ENCODE measurements around the gene EFHC2.
"Not testable (repeated sequence)": the region's sequence is repeated elsewhere in the genome, so short reads cannot be mapped to it uniquely, and the experiment has no call there.

EFHC2 gene

GRCh38 chrX:44228621-44229020, 114.9 kb downstream of the EFHC2 start:
- DNase-seq = no peak

GRCh38 chrX:44227991-44228390, 115.5 kb downstream of the EFHC2 start:
- DNase-seq = no peak

DNA sequence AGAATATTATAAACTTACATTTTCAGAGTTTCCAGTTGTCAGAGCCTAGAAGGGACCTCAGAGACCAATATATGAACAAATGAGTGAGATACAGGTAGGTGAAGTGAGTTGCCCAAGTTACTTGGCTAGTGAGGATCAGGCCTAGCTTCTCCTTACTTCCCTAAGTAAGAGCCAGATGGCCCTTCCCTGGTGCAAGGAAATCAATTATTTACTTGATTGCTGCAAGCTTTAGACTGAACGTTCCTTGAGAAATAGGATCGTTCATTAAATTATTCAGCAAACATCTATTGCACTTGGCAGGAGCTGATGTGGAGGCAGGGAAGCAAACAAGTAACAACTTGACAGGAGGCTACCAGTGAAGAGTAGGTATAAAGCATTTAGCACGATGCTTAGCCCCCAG, 117.8 kb downstream of the EFHC2 start:
- DNase-seq = no peak

- no peak for DNase-seq
Measured at GRCh38 chrX:44224760-44225159, 118.7 kb downstream of the EFHC2 start.

GRCh38 chrX:44223150-44223549, 120.3 kb downstream of the EFHC2 start:
- DNase-seq = no peak

- no peak for DNase-seq
Measured at GRCh38 chrX:44218465-44218864, 125.0 kb downstream of the EFHC2 start.

DNA sequence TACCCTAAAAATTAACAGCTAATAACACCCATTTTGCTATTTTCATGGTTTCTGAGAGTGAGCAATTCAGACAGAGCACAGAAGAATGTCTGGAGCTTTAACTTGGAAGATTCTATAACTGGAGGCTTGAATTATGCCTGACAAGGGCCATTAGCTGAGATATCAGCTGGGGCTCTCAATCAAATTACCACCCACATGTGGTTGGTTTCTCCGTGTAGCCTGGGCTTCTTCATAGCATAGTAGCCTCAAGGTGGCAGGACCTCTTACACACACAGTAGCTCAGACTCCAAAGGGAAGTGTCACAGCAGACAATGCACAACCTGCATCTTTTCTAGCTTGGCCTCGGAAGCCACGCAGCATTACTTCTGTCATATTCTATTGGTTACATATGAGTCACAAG, 127.3 kb downstream of the EFHC2 start:
- no peak for DNase-seq

DNA sequence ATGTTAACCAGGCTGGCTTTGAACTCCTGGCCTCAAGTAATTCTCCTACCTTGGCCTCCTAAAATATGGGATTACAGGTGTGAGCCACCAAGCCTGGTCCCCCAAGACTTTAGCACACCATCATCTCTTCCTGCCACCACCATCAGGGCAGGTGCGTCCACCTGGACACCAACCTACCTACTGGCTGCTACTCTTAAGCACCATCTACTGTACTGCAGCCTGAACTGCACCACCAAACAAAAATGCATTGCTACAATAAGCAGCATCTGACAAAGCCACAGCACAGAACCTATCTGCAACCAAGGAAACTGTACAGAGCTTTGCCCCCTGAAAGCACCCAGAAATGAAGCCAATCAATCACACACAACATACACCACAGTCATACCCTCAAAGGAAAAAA, 139.7 kb downstream of the EFHC2 start:
- no peak for DNase-seq

- no peak for DNase-seq
Measured at GRCh38 chrX:44202596-44202995, 140.9 kb downstream of the EFHC2 start.

GRCh38 chrX:44189116-44189515, 154.4 kb downstream of the EFHC2 start:
- no peak for DNase-seq

DNA sequence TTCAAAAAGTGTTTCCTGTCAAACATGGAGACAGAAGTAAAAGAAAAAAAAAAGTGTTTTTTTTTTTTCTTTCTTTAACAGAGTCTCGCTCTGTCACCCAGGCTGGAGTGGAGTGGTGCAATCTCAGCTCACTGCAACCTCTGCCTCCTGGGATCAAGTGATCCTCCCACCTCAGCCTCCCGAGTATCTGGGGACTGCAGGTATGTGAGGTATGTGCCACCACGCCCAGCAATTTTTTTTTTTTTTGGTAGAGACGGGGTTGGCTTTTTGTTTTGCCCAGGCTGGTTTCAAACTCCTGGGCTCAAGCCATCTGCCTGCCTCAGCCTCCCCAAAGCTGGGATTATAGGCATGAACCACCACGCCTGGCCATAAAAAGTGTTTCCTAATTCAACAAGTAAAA, 155.6 kb downstream of the EFHC2 start:
- not testable (repeated sequence) for DNase-seq

- no peak for DNase-seq
Measured at GRCh38 chrX:44183329-44183728, 160.1 kb downstream of the EFHC2 start.

DNA sequence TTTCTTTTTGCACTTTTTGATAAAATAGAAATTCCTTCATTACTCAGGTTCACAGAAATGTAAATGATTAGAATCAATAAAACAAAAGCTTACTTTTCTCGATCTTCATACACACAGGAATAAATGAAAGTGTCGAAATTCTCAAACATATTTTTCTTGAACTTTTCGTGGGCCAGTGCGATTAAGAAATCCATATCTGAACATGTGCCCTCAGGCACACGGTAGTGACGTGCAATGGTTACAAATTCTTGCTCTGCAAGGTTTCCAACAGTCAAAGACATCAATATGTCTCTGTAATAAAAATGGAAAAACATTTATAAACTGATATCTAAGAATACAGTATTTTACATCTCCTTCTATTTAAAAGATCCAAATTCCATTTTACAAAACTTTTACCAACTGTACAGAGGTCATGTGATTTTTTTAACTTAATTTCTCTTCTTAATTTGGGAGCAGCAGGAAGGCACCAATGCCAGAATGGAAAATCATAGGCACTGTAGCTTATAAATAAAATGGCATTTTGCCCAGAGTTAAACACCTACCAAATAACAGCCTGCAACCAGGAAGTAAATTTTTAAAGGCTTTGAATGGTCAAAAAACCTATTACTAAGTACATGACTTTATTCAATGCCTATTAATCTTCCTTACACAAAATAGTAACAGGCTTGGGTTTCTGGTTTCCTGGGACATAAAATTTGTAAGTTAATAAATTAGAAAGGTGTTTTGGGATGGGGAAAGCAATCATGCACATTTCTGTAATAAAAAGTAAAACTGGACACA, 165.0 kb downstream of the EFHC2 start:
- DNase-seq = no peak

GRCh38 chrX:44175455-44175854, 168.0 kb downstream of the EFHC2 start:
- DNase-seq = no peak

- DNase-seq = no peak
Measured at GRCh38 chrX:44174061-44174460, 169.4 kb downstream of the EFHC2 start.

GRCh38 chrX:44173219-44173618, 170.3 kb downstream of the EFHC2 start:
- no peak for DNase-seq

- no peak for DNase-seq
Measured at GRCh38 chrX:44167116-44167515, 176.4 kb downstream of the EFHC2 start.

GRCh38 chrX:44162964-44163475, 180.5 kb downstream of the EFHC2 start:
- no peak for DNase-seq

GRCh38 chrX:44157858-44158257, 185.6 kb downstream of the EFHC2 start:
- no peak for DNase-seq

DNA sequence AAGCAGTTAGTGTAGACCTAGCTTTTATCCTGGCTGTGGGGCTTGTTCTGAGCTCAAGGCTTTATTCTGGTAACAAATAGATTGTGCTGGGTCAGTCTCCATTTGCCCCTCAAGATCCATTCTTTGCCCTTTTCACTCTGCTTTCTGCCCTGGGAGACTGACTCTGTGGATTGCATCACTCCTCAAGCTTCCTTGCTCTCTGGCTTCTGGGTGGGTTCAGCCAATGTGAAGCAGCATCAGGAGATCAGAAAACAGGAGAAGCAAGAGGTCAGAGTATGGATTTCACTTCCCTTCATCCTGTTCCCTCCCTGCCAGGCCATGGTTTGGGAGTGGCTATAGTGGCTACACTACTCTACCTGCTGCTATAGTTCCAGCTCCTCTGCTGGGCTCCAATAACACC, 186.2 kb downstream of the EFHC2 start:
- no peak for DNase-seq

DNA sequence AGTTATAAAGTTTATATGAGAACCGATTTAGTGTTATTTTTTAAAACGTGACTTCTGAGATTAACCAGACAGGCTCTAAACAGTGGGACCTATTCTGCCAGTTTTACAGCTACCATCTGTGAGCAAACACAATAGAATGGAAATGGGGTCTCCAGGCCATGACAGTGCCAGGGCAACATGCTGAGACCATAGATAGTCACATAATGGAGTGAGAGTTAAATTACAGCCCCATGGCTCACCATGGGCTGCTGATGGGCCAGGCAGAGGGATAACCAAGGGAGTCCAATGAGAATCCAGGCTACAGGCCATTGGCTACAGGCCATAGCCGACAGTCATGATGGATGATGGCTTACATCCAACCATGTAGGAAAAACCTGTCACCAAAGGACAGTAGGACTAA, 186.7 kb downstream of the EFHC2 start:
- no peak for DNase-seq

- no peak for DNase-seq
Measured at GRCh38 chrX:44155126-44155525, 188.3 kb downstream of the EFHC2 start.

- DNase-seq = no peak
Measured at GRCh38 chrX:44152852-44153251, 190.6 kb downstream of the EFHC2 start.

DNA sequence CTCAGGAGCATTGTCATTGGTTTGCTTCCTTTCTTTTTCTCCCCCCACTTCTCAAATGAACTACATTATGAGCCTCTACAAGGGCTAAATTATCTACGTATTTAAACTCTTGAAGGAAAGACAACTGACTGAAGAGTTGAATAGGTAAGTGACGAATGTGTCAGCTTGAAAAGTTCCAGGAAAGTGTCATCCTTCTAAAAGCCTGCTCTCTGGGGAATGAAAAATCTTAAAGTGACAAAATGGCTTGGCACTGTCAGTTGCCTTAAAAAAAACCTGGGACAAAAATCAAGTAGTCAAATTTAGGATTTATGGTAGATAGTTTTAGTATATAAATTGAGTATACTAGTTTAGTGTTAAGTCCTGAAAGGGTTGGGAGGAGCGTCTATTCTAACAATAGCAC, 196.3 kb downstream of the EFHC2 start:
- no peak for DNase-seq
